ENCODE results near the gene PDLIM1. TPM values are rescaled to one million over a fixed set of nuclear protein-coding genes. Genes with fewer than 3 reads are reported as not detected.

The PDLIM1 gene
- total and polyA plus RNA-seq, 2 of the 13 experiments (the other 11 are each of a cell fraction or from before 2014, with no cell fraction given): 119 to 123 TPM

- POLR2A ChIA-PET: no interaction called here
- H2AFZ ChIP-seq (ENCODE audit: low read length): no peak overlapping the region
Measured at GRCh38 chr10:95333997-95334804, 43.4 kb upstream of the PDLIM1 start.

DNA sequence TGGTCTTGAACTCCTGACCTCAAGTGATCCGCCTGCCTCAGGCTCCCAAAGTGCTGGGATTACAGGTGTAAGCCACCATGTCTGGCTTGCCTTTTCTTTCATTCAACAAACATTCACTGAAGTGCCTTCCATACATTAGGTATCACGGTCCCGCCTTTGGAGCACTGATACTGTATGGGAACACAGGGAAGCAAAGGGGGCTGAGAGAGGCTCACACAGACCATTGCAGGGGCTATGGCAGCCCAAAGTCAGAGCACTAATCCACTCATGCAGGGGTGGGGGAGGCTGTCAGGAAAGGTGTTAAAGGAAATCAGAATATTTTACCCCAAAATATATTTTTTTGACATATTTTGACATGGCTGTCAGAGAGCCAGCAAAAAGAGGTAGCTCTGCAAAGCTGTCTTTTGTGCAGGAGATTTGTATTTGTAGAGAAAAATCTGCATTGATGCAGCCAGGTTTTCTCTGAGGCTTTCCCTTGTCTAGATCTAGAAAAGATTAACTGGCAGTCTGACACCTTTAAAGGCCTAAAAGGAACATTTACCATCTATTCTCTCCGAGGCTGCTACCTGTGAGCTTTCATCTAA is 42.0 kb upstream of the PDLIM1 start:
- no peak overlapping the region for H3K4me3 ChIP-seq (replicated peaks in 1 of 3; ENCODE audit: insufficient read depth in 1 of 3, low read depth in 2 of 3, low read length in 3 of 3)
- H3K9ac ChIP-seq (ENCODE audit: insufficient read depth, low read depth, low read length): no peak overlapping the region
- H3K4me1 ChIP-seq (ENCODE audit: insufficient read depth, low read length): peaks cover 62% of the 10 kb centered on the region
- intact Hi-C loops (cut with micrococcal nuclease; ENCODE audit: unreplicated experiment) (loop anchor here (5.0 kb wide), 1 partner anchor 45 kb away; no protein-coding TSS in a partner anchor), in situ Hi-C loops (cut with HindIII; ENCODE audit: extremely low pct_ligation_motif_present, low pct_unique_long_range_greater_than_20kb) (no loop called here)
- ChIA-PET CTCF (ENCODE audit: low intra/inter-chr PET ratio, low total read pairs) (no interaction called here), POLR2A (no interaction called here)
- no TSS peak for BruUV-seq (replicated peaks)
- FAIRE-seq (no peak), ATAC-seq (no peak), DNase-seq (ENCODE audit: low spot score) (no peak)
- no peaks in the 10 kb centered on the region for H4K20me1 ChIP-seq (ENCODE audit: insufficient read depth, low read length)
- H3K4me2 ChIP-seq (ENCODE audit: low read depth, low read length): no peak overlapping the region
- H3K36me3 ChIP-seq (replicated peaks in 1 of 2; ENCODE audit: control insufficient read depth in 1 of 2, insufficient read depth in 2 of 2, low read length in 2 of 2): peaks cover 4 to 22% of the 10 kb centered on the region in 2 experiments
- no peaks in the 10 kb centered on the region for H3K79me2 ChIP-seq (ENCODE audit: insufficient read depth, low read length)
- H3K27me3 ChIP-seq (ENCODE audit: control insufficient read depth in 1 of 2, insufficient read depth in 2 of 2, low read length in 2 of 2): no peaks in the 10 kb centered on the region
- no peak overlapping the region for H2AFZ ChIP-seq (ENCODE audit: low read length)
- 95% methylated on average over 4 of the region's 4 CpGs for WGBS (ENCODE audit: low lambda C conversion rate)
- no peaks in the 10 kb centered on the region for H3K9me3 ChIP-seq (ENCODE audit: low read length)
- no peak overlapping the region for H3K27ac ChIP-seq (ENCODE audit: extremely low read length, insufficient read depth, low read length)
- TF ChIP-seq, protein P1, sequence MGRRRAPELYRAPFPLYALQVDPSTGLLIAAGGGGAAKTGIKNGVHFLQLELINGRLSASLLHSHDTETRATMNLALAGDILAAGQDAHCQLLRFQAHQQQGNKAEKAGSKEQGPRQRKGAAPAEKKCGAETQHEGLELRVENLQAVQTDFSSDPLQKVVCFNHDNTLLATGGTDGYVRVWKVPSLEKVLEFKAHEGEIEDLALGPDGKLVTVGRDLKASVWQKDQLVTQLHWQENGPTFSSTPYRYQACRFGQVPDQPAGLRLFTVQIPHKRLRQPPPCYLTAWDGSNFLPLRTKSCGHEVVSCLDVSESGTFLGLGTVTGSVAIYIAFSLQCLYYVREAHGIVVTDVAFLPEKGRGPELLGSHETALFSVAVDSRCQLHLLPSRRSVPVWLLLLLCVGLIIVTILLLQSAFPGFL (CRISPR knock-in tag; IDR thresholded peaks at IDR 0.05): no peak
- TF ChIP-seq, protein P2, sequence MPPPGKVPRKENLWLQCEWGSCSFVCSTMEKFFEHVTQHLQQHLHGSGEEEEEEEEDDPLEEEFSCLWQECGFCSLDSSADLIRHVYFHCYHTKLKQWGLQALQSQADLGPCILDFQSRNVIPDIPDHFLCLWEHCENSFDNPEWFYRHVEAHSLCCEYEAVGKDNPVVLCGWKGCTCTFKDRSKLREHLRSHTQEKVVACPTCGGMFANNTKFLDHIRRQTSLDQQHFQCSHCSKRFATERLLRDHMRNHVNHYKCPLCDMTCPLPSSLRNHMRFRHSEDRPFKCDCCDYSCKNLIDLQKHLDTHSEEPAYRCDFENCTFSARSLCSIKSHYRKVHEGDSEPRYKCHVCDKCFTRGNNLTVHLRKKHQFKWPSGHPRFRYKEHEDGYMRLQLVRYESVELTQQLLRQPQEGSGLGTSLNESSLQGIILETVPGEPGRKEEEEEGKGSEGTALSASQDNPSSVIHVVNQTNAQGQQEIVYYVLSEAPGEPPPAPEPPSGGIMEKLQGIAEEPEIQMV (CRISPR knock-in tag; IDR thresholded peaks at IDR 0.05; ENCODE audit: low read depth): no peak
- TF ChIP-seq PHF8 (CRISPR knock-in tag; IDR thresholded peaks at IDR 0.05): no peak
- TF ChIP-seq SSRP1 (CRISPR knock-in tag; IDR thresholded peaks at IDR 0.05): no peak
- TF ChIP-seq ZNF510 (CRISPR knock-in tag; IDR thresholded peaks at IDR 0.05; ENCODE audit: low read depth): no peak
- TF ChIP-seq ZNF253 (CRISPR knock-in tag; IDR thresholded peaks at IDR 0.05; ENCODE audit: borderline replicate concordance): no peak
- TF ChIP-seq NR1H2 (CRISPR knock-in tag; IDR thresholded peaks at IDR 0.05; ENCODE audit: borderline replicate concordance, low read depth): no peak
- no peak for TF ChIP-seq RBAK (CRISPR knock-in tag; IDR thresholded peaks at IDR 0.05)
- no peak for TF ChIP-seq BRD4 (CRISPR knock-in tag; IDR thresholded peaks at IDR 0.05)
- TF ChIP-seq ZNF30 (CRISPR knock-in tag; IDR thresholded peaks at IDR 0.05): no peak

More at GRCh38 chr10:95333997-95334804, 43.4 kb upstream of the PDLIM1 start:
- no TSS peak for BruUV-seq (replicated peaks)
- Histone ChIP-seq H3K9me3 (ENCODE audit: low read length) (no peaks in the 10 kb centered on the region), H3K4me2 (ENCODE audit: low read depth, low read length) (no peak overlapping the region), H3K4me1 (ENCODE audit: insufficient read depth, low read length) (peaks cover 76% of the 10 kb centered on the region), H3K36me3 (replicated peaks in 1 of 2; ENCODE audit: control insufficient read depth in 1 of 2, insufficient read depth in 2 of 2, low read length in 2 of 2) (peaks cover 5 to 26% of the 10 kb centered on the region in 2 experiments; a peak in 4 of 5 replicates), H3K27me3 (ENCODE audit: control insufficient read depth in 1 of 2, insufficient read depth in 2 of 2, low read length in 2 of 2) (no peaks in the 10 kb centered on the region), H3K4me3 (replicated peaks in 1 of 3; ENCODE audit: insufficient read depth in 1 of 3, low read depth in 2 of 3, low read length in 3 of 3) (no peak overlapping the region), H3K27ac (ENCODE audit: extremely low read length, insufficient read depth, low read length) (no peak overlapping the region), H4K20me1 (ENCODE audit: insufficient read depth, low read length) (no peaks in the 10 kb centered on the region), H3K9ac (ENCODE audit: insufficient read depth, low read depth, low read length) (no peak overlapping the region), H3K79me2 (ENCODE audit: insufficient read depth, low read length) (no peaks in the 10 kb centered on the region)
- TF ChIP-seq ZKSCAN8 (CRISPR knock-in tag; IDR thresholded peaks at IDR 0.05; ENCODE audit: borderline replicate concordance) (no peak), CENPX (CRISPR knock-in tag; IDR thresholded peaks at IDR 0.05) (no peak), ZNF317 (CRISPR knock-in tag; IDR thresholded peaks at IDR 0.05) (no peak), MIXL1 (CRISPR knock-in tag; IDR thresholded peaks at IDR 0.05) (no peak), RBAK (CRISPR knock-in tag; IDR thresholded peaks at IDR 0.05) (no peak), ZNF549 (CRISPR knock-in tag; IDR thresholded peaks at IDR 0.05) (no peak), MTF2 (CRISPR knock-in tag; IDR thresholded peaks at IDR 0.05; ENCODE audit: borderline replicate concordance) (no peak)
- TF ChIP-seq, protein P3, sequence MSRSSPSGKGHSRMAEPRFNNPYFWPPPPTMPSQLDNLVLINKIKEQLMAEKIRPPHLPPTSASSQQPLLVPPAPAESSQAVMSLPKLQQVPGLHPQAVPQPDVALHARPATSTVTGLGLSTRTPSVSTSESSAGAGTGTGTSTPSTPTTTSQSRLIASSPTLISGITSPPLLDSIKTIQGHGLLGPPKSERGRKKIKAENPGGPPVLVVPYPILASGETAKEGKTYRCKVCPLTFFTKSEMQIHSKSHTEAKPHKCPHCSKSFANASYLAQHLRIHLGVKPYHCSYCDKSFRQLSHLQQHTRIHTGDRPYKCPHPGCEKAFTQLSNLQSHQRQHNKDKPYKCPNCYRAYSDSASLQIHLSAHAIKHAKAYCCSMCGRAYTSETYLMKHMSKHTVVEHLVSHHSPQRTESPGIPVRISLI (CRISPR knock-in tag; IDR thresholded peaks at IDR 0.05; ENCODE audit: borderline replicate concordance): no peak
- FAIRE-seq: no peak
- intact Hi-C loops (cut with micrococcal nuclease; ENCODE audit: unreplicated experiment) (loop anchor here (5.0 kb wide), 1 partner anchor 47 kb away; no protein-coding TSS in a partner anchor), in situ Hi-C loops (cut with HindIII; ENCODE audit: extremely low pct_ligation_motif_present, low pct_unique_long_range_greater_than_20kb) (no loop called here)
- no peak for ATAC-seq
- WGBS (ENCODE audit: low lambda C conversion rate): 90% methylated on average over 12 of the region's 12 CpGs
- no peak for DNase-seq (ENCODE audit: low spot score)
- CTCF ChIA-PET (ENCODE audit: low intra/inter-chr PET ratio, low total read pairs): no interaction called here
